Caco-2 (cell line): Measurements from ENCODE around the gene LIG3. TPM values are rescaled to one million over a fixed set of nuclear protein-coding genes. Genes with fewer than 3 reads are reported as not detected.

Experiments
- BruUV-seq: library from RNA; stranded (reverse); fragments of 400-500 nt; replicated peaks from 2 replicates; lab custom pipeline; 2021; lab: Mats Ljungman, UMichigan
- CTCF ChIA-PET: fragments of 300-600 bp; sonication (Branson Sonifier 250); formaldehyde crosslinking; loops from one replicate; lab custom pipeline; 2022; ENCODE audit warnings: antibody characterized with exemption; lab: Charles Lee
- POLR2A ChIA-PET: fragments of 300-600 bp; sonication (Branson Sonifier 250); formaldehyde crosslinking; loops from one replicate; lab custom pipeline; 2022; ENCODE audit warnings: antibody characterized with exemption; lab: Charles Lee
- DNase-seq, 2 experiments: peaks; one replicate each; pipeline versions ENCODE4 v3.0.0 to v3.0.0-alpha.2; 2020 to 2022
- H3K27me3 ChIP-seq: replicated peaks from 2 replicates; pipeline ENCODE4 v1.6.0; 2011; ENCODE audit warnings: low read length; ENCODE audit not compliant: control insufficient read depth, insufficient read depth
- H3K36me3 ChIP-seq: 2 replicates; pipeline ENCODE4 v1.5.1; 2011; ENCODE audit warnings: low read length; ENCODE audit not compliant: control insufficient read depth, insufficient read depth
- H3K4me1 ChIP-seq: fragments of 250-450 bp; sonication (Bioruptor Pico); 2 replicates; pipeline ENCODE4 v1.5.1; 2020; ENCODE audit warnings: mild to moderate bottlenecking
- H3K4me3 ChIP-seq: 2 replicates; pipeline ENCODE4 v1.5.1; 2011; ENCODE audit warnings: low read depth, mild to moderate bottlenecking, control low read depth, low read length
- H3K9me3 ChIP-seq: fragments of 250-450 bp; sonication (Bioruptor Pico); 2 replicates; pipeline ENCODE4 v1.5.1; 2020; ENCODE audit warnings: mild to moderate bottlenecking, moderate library complexity
- H3K27ac Mint-ChIP-seq: one replicate; pipeline ENCODE4 v1.8.0; 2022; ENCODE audit warnings: mixed read lengths; ENCODE audit not compliant: unreplicated experiment
- H3K27me3 Mint-ChIP-seq: one replicate; pipeline ENCODE4 v1.8.0; 2022; ENCODE audit warnings: mixed read lengths; ENCODE audit not compliant: insufficient read depth, unreplicated experiment
- H3K36me3 Mint-ChIP-seq: one replicate; pipeline ENCODE4 v1.8.0; 2022; ENCODE audit warnings: mild to moderate bottlenecking, mixed read lengths; ENCODE audit not compliant: insufficient read depth, unreplicated experiment
- H3K4me1 Mint-ChIP-seq: one replicate; pipeline ENCODE4 v1.8.0; 2022; ENCODE audit warnings: low read depth, mixed read lengths; ENCODE audit not compliant: unreplicated experiment
- H3K4me3 Mint-ChIP-seq: one replicate; pipeline ENCODE4 v1.8.0; 2022; ENCODE audit warnings: mild to moderate bottlenecking, moderate library complexity, mixed read lengths; ENCODE audit not compliant: unreplicated experiment
- H3K9me3 Mint-ChIP-seq: one replicate; pipeline ENCODE4 v1.8.0; 2022; ENCODE audit warnings: mixed read lengths; ENCODE audit not compliant: unreplicated experiment
- intact Hi-C: fragments of 100-400 bp; cut with micrococcal nuclease; formaldehyde crosslinking; loops from one replicate; pipeline ENCODE4 v1.10.0; 2022; ENCODE audit not compliant: unreplicated experiment
- total RNA-seq: library from RNA; stranded (reverse); gene quantifications from 2 replicates; pipeline ENCODE4 v1.2.3, GENCODE V29; 2022
- TF ChIP-seq, protein P1 (sequence below), 2 experiments: fragments of 200-600 bp in 1 of 2; IDR thresholded peaks; 1 replicate in 1 of 2; 2 replicates in 1 of 2; pipeline versions ENCODE4 v1.5.1 to v1.8.0; 2011 to 2022; ENCODE audit warnings: antibody characterized with exemption in 1 of 2, control low read depth in 1 of 2, inconsistent platforms in 1 of 2, low read depth in 1 of 2, low read length in 1 of 2, mild to moderate bottlenecking in 1 of 2, moderate library complexity in 1 of 2; ENCODE audit not compliant: insufficient read depth in 1 of 2, severe bottlenecking in 1 of 2, unreplicated experiment in 1 of 2

LIG3 gene
- total RNA-seq, 1 experiment from 2014 or later = 49.9 TPM

GRCh38 chr17:35052780-35053179 lies 72.5 kb downstream of the LIG3 start:
- TF ChIP-seq, protein P1, sequence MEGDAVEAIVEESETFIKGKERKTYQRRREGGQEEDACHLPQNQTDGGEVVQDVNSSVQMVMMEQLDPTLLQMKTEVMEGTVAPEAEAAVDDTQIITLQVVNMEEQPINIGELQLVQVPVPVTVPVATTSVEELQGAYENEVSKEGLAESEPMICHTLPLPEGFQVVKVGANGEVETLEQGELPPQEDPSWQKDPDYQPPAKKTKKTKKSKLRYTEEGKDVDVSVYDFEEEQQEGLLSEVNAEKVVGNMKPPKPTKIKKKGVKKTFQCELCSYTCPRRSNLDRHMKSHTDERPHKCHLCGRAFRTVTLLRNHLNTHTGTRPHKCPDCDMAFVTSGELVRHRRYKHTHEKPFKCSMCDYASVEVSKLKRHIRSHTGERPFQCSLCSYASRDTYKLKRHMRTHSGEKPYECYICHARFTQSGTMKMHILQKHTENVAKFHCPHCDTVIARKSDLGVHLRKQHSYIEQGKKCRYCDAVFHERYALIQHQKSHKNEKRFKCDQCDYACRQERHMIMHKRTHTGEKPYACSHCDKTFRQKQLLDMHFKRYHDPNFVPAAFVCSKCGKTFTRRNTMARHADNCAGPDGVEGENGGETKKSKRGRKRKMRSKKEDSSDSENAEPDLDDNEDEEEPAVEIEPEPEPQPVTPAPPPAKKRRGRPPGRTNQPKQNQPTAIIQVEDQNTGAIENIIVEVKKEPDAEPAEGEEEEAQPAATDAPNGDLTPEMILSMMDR (IDR thresholded peaks at IDR 0.05; ENCODE audit: insufficient read depth in 1 of 2, low read depth in 1 of 2, low read length in 1 of 2, severe bottlenecking in 1 of 2, unreplicated experiment in 1 of 2) = no peak
- DNase-seq = no peak
- no peaks in the 10 kb centered on the region for H3K9me3 Mint-ChIP-seq
- Histone ChIP-seq H3K36me3 (peaks cover 2% of the 10 kb centered on the region; the same call in 1 of the 2 replicates), H3K4me3 (no peak overlapping the region), H3K4me1 (peaks cover 25% of the 10 kb centered on the region), H3K9me3 (no peaks in the 10 kb centered on the region), H3K27me3 (no peaks in the 10 kb centered on the region)
- H3K4me1 Mint-ChIP-seq = peaks cover 34% of the 10 kb centered on the region
- no TSS peak for BruUV-seq
- intact Hi-C loops = no loop called here
- peaks cover 11% of the 10 kb centered on the region for H3K36me3 Mint-ChIP-seq
- H3K4me3 Mint-ChIP-seq = no peak overlapping the region
- no peaks in the 10 kb centered on the region for H3K27me3 Mint-ChIP-seq
- CTCF ChIA-PET = interaction anchor here (1.4 kb wide), 1 partner anchor 11 kb away, joined by 3 read pairs; the partner anchor contains the start of gene RFFL
- H3K27ac Mint-ChIP-seq = no peak overlapping the region
- POLR2A ChIA-PET = no interaction called here

DNA sequence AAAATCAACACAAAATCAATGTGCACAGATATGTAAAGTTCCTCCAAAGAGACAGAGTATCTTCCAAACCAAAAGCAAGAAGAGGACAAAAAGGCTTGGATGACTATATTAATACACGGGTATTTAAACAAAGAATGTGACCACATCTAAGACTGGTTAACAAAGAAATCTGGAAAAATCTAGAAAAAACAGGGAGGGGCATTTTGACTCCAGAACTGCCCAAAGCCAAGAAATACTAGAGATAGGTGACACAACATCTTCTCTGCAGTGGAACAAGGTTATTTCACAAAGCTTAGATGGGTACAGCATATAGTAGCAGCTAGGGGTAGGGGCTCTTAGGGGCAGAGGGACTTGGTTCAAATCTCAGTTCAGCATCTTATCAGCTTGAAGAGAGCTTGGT lies 72.9 kb downstream of the LIG3 start:
- Mint-ChIP-seq H3K4me1 (peaks cover 34% of the 10 kb centered on the region), H3K27ac (no peak overlapping the region), H3K9me3 (no peaks in the 10 kb centered on the region), H3K36me3 (peaks cover 11% of the 10 kb centered on the region), H3K4me3 (no peak overlapping the region), H3K27me3 (no peaks in the 10 kb centered on the region)
- intact Hi-C loops = no loop called here
- Histone ChIP-seq H3K4me3 (no peak overlapping the region), H3K27me3 (no peaks in the 10 kb centered on the region), H3K4me1 (peaks cover 25% of the 10 kb centered on the region), H3K36me3 (peaks cover 2% of the 10 kb centered on the region; the same call in 1 of the 2 replicates), H3K9me3 (no peaks in the 10 kb centered on the region)
- DNase-seq = no peak
- CTCF ChIA-PET = interaction anchor here (1.4 kb wide), 1 partner anchor 10 kb away, joined by 3 read pairs; the partner anchor contains the start of gene RFFL
- TF ChIP-seq, protein P1 (IDR thresholded peaks at IDR 0.05; ENCODE audit: insufficient read depth in 1 of 2, low read depth in 1 of 2, low read length in 1 of 2, severe bottlenecking in 1 of 2, unreplicated experiment in 1 of 2) = no peak
- POLR2A ChIA-PET = no interaction called here
- no TSS peak for BruUV-seq

GRCh38 chr17:35056013-35056412 lies 75.7 kb downstream of the LIG3 start:
- peaks cover 16% of the 10 kb centered on the region for H3K4me1 ChIP-seq
- no peak for DNase-seq
- Mint-ChIP-seq H3K27me3 (no peaks in the 10 kb centered on the region), H3K9me3 (no peaks in the 10 kb centered on the region), H3K27ac (no peak overlapping the region), H3K4me3 (no peak overlapping the region), H3K4me1 (peaks cover 22% of the 10 kb centered on the region), H3K36me3 (peaks cover 21% of the 10 kb centered on the region)
- H3K27me3 ChIP-seq = no peaks in the 10 kb centered on the region
- TF ChIP-seq, protein P1 (IDR thresholded peaks at IDR 0.05; ENCODE audit: insufficient read depth in 1 of 2, low read depth in 1 of 2, low read length in 1 of 2, severe bottlenecking in 1 of 2, unreplicated experiment in 1 of 2) = no peak
- CTCF ChIA-PET = no interaction called here
- BruUV-seq = no TSS peak
- no peaks in the 10 kb centered on the region for H3K9me3 ChIP-seq
- POLR2A ChIA-PET = no interaction called here
- intact Hi-C loops = no loop called here
- no peak overlapping the region for H3K4me3 ChIP-seq
- H3K36me3 ChIP-seq = no peaks in the 10 kb centered on the region
